ENCODE data around the gene INPP5A.

- TF ChIP-seq REST (IDR thresholded peaks at IDR 0.05; ENCODE audit: insufficient replicate concordance, low read depth): no peak
- TF ChIP-seq CTCF (IDR thresholded peaks at IDR 0.05; ENCODE audit: insufficient read depth, low read length): no peak
- TF ChIP-seq POLR2AphosphoS5 (IDR thresholded peaks at IDR 0.05; ENCODE audit: low read depth): no peak
- no peak for TF ChIP-seq GABPA (IDR thresholded peaks at IDR 0.05; ENCODE audit: low read depth)
- TF ChIP-seq SPI1 (IDR thresholded peaks at IDR 0.05; ENCODE audit: borderline replicate concordance, low read depth): no peak
These were observed 71.6 kb downstream of the INPP5A start for GRCh38 chr10:132609211-132609610.
